ENCODE results near the gene FAM131A.

GRCh38 chr3:184361532-184361931, 24.1 kb downstream of the FAM131A start, which contains the start of the genes CLCN2 and POLR2H:
- TF ChIP-seq FOXK2 (IDR thresholded peaks at IDR 0.05), result no peak
- no peak for TF ChIP-seq SUZ12 (IDR thresholded peaks at IDR 0.05)
- no peak for TF ChIP-seq TARDBP (IDR thresholded peaks at IDR 0.05)
- no peak for TF ChIP-seq SP1 (IDR thresholded peaks at IDR 0.05)
